22Rv1 (cell line): ENCODE measurements around the gene TRPC1.
A peak's percentile ranks its signal among the peaks of the same experiment; 100 is the strongest.

Experiments used
- CTCF ChIP-seq: fragments of 450-650 bp; IDR thresholded peaks from 2 replicates; pipeline ENCODE4 v1.5.1; 2017; ENCODE audit warnings: mild to moderate bottlenecking
- ZFX ChIP-seq: fragments of 450-650 bp; IDR thresholded peaks from 2 replicates; pipeline ENCODE4 v1.6.1; 2017; ENCODE audit warnings: antibody characterized with exemption, borderline replicate concordance

- TF ChIP-seq CTCF (peak; percentile 80), ZFX (no peak)
Measured at GRCh38 chr3:142844339-142844977, 120.6 kb downstream of the TRPC1 start.
